Measurements from ENCODE around the gene KATNIP.

GRCh38 chr16:27543801-27544200, 6.1 kb upstream of the KATNIP start:
- no peak for TF ChIP-seq EP300 (IDR thresholded peaks at IDR 0.05; ENCODE audit: borderline replicate concordance in 1 of 2, low read depth in 1 of 2, low read length in 1 of 2)
- no peak for TF ChIP-seq ZBTB33 (IDR thresholded peaks at IDR 0.05; ENCODE audit: borderline replicate concordance, low read depth)
- TF ChIP-seq CTCF (IDR thresholded peaks at IDR 0.05): no peak
- no peak for TF ChIP-seq CHD2 (IDR thresholded peaks at IDR 0.05; ENCODE audit: low read length, partially characterized antibody)
- TF ChIP-seq TEAD4 (IDR thresholded peaks at IDR 0.05; ENCODE audit: borderline replicate concordance, insufficient read depth): no peak
- TF ChIP-seq EZH2phosphoT487 (IDR thresholded peaks at IDR 0.05; ENCODE audit: borderline replicate concordance, low read depth): no peak
- no peak for TF ChIP-seq TAF1 (IDR thresholded peaks at IDR 0.05; ENCODE audit: borderline replicate concordance, low read depth, low read length)
- TF ChIP-seq USF2 (IDR thresholded peaks at IDR 0.05; ENCODE audit: borderline replicate concordance, low read depth, low read length): no peak
- no peak for TF ChIP-seq MAX (IDR thresholded peaks at IDR 0.05; ENCODE audit: low read depth)
- TF ChIP-seq SMC3 (IDR thresholded peaks at IDR 0.05; ENCODE audit: low read depth, low read length): no peak

Data from SK-N-SH (cell line).